ENCODE measurements around the gene CACNA2D1.

Gene CACNA2D1

GRCh38 chr7:82226191-82226590, 217.4 kb downstream of the CACNA2D1 start:
- DNase-seq (ENCODE audit: low read depth): no peak

DNA sequence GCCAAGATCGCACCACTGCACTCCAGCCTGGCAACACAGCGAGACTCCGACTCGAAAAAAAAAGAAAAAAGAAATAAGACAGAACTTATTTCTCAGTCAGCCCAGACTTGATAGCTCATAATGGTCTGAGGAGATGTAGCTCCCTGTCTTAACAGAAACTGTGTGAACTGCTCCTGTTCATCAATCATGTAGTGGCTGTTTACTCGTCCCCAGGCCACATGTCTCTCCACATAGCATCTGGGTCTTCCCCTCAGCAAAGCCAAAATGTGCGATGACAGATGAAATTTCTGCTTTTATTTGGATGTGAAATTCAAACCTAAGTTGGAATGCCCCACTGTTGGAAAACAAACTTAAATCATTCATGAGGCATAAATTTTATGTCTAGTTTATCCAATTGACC, 219.0 kb downstream of the CACNA2D1 start:
- DNase-seq (ENCODE audit: low read depth): no peak

- no peak for DNase-seq (ENCODE audit: low read depth)
Observed at GRCh38 chr7:82223580-82223979, 220.0 kb downstream of the CACNA2D1 start.

- no peak for DNase-seq (ENCODE audit: low read depth)
Observed at GRCh38 chr7:82221152-82221674, 222.4 kb downstream of the CACNA2D1 start.

GRCh38 chr7:82212466-82212865, 231.1 kb downstream of the CACNA2D1 start:
- DNase-seq (ENCODE audit: low read depth): no peak

DNA sequence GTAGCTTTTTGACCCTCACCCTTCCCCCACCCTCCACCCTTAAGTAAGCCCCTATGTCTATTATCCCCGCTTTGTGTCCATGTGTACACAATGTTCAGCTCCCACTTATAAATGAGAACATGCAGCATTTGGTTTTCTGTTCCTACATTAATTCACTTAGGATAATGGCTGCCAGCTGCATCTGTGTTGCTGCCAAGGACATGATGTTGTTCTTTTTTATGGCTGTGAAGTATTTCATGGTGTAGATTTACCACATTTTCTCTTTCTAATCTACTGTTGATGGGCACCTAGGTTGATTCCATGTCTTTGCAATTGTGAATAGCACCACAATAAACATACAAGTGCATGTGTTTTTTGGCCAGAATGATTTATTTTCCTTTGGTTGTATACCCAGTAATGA, 232.2 kb downstream of the CACNA2D1 start:
- no peak for DNase-seq (ENCODE audit: low read depth)

GRCh38 chr7:82210416-82211184, 233.0 kb downstream of the CACNA2D1 start:
- DNase-seq (ENCODE audit: low read depth): no peak

GRCh38 chr7:82209179-82209747, 234.3 kb downstream of the CACNA2D1 start:
- DNase-seq (ENCODE audit: low read depth): no peak

- DNase-seq (ENCODE audit: low read depth): no peak
Observed at GRCh38 chr7:82204694-82205093, 238.9 kb downstream of the CACNA2D1 start.

- no peak for DNase-seq (ENCODE audit: low read depth)
Observed at GRCh38 chr7:82202965-82203364, 240.6 kb downstream of the CACNA2D1 start.

- DNase-seq (ENCODE audit: low read depth): no peak
Observed at GRCh38 chr7:82202107-82202506, 241.5 kb downstream of the CACNA2D1 start.

GRCh38 chr7:82200601-82201000, 243.0 kb downstream of the CACNA2D1 start:
- DNase-seq (ENCODE audit: low read depth): no peak

DNA sequence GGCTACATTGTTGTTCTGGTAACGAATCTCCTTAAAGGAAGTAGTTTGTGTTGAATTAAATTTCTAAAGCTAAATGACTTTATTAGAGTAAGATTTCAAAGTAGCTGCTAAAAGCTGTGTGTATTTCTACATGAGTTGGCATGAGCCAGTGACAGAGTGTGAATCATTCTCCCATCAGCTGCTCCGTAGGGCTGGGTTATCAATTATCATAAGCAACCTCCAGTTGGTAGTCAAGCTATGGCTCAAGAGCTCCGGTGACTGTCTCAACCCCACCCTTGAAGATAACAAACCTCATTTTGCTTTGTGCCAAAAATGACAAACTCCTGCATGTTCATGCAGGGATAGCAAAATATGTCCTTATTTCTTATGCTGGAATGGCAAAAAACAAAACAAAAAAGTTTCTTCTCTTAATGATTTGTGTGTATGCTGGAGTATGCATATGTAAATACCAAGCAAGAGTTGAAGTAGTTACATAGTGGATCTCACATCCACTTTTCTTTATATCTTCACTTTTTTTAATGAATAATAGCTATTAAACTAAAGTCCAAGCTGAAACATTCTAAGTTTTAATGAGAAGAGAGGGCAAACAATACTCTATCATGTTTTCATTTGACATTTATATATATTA, 249.4 kb downstream of the CACNA2D1 start:
- no peak for DNase-seq (ENCODE audit: low read depth)

DNA sequence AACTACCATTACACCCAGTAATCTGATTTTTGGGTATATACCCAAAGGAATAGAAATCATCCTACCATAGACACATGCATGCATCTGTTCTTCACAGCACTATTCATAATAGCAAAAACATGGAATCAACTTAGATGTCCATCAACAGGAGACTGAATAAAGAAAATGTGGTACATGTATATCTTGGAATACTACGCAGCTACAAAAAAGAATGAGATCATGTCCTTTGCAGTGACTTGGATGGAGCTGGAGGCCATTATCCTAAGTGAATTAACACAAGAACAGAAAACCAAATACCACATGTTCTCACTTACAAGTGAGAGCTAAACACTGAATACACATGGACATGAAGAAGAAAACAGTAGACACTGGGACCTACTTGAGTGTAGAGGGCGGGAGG, 254.9 kb downstream of the CACNA2D1 start:
- no peak for DNase-seq (ENCODE audit: low read depth)

DNA sequence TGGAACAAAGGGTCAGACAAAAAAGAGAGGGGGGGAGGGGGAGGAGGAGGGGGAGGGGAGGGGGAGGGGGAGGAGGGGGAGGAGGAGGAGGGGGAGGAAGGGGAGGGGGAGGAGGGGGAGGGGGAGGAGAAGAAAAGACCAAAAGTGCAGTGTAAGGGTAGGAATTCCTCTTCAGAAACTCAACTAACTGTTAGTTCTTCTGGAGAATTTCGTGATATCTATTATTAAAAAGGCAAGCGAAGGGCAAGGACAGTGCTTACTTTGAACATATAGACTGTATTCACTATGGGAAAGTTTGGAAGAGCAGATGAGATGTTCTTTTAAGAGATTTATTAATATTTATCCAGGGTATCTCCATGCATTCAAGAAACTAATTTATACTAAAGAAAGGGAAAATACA, 258.1 kb downstream of the CACNA2D1 start:
- DNase-seq (ENCODE audit: low read depth): no peak

DNA sequence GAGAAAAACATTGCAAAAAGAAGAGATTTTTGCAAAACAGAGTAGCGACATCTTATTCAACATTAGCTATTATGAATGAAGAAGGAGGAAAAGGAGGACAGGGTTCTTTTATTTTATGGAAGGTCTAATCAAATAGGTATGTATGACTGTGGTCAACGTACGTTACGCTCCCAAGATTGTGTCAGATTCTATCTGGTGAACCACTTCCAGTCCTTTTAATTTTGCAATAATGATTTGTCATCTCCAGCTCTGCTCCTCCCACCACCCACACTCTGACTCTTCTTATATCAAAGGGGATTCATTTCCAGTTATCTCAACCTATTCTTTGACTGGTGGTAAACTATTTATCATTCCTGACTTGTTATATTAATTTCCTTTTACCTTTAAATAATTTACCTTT, 259.9 kb downstream of the CACNA2D1 start:
- no peak for DNase-seq (ENCODE audit: low read depth)

- DNase-seq (ENCODE audit: low read depth): no peak
Observed at GRCh38 chr7:82179311-82179710, 264.3 kb downstream of the CACNA2D1 start.

- DNase-seq (ENCODE audit: low read depth): no peak
Observed at GRCh38 chr7:82175319-82175718, 268.3 kb downstream of the CACNA2D1 start.

- no peak for DNase-seq (ENCODE audit: low read depth)
Observed at GRCh38 chr7:82173400-82174021, 270.1 kb downstream of the CACNA2D1 start.

DNA sequence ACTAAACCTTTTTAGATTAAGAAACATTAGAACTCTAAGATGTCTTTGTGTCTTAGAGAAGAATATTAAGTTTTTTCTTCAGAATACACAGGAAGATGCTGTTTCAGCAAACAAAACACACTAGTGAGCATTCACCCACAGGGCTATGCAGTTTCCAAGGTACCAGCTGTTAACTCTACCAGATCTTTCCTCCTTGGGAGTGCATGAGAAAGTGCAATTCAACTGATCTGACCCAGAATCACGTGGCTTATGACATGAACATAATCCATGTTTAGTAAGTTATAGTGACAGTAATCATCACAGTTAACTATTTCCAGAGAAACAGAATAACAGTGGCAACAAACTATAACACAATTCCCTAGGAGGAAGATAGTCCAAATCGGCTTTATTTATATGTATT, 270.7 kb downstream of the CACNA2D1 start:
- no peak for DNase-seq (ENCODE audit: low read depth)

DNA sequence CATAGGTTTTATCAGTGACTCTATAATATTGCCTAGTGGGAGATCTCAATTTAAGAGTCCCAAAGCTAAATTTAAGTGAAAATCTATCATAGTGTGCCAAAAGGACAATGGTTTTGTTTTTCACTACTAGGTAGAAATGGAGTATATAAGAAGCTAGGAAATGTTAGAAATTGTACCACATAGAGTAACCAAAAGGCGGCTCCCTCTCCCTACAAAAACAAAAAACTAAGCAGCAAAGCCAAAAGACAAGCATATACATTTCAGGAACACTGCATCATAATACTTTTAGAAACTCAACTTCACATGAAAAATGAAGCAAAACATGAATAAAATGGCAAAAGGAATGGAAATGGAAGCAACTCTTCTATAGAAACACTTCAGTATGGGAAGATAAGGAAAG, 271.6 kb downstream of the CACNA2D1 start:
- no peak for DNase-seq (ENCODE audit: low read depth)

- no peak for DNase-seq (ENCODE audit: low read depth)
Observed at GRCh38 chr7:82167558-82168314, 275.8 kb downstream of the CACNA2D1 start.
